GM18951 (cell line): Measurements from ENCODE around the gene R3HCC1L.

Experiments
- POLR2A ChIP-seq: IDR thresholded peaks from 4 replicates; pipeline ENCODE4 v1.6.1; 2011; ENCODE audit warnings: mild to moderate bottlenecking; ENCODE audit not compliant: insufficient read length, insufficient read depth; ENCODE audit errors: extremely low read depth
- in situ Hi-C: fragments of 300-500 bp; cut with MboI; formaldehyde crosslinking; loops from one replicate; pipeline ENCODE4 v1.12.0; 2022; ENCODE audit warnings: low sequenced_read_pairs, mixed read lengths, inconsistent platforms; ENCODE audit not compliant: unreplicated experiment

The R3HCC1L gene

DNA sequence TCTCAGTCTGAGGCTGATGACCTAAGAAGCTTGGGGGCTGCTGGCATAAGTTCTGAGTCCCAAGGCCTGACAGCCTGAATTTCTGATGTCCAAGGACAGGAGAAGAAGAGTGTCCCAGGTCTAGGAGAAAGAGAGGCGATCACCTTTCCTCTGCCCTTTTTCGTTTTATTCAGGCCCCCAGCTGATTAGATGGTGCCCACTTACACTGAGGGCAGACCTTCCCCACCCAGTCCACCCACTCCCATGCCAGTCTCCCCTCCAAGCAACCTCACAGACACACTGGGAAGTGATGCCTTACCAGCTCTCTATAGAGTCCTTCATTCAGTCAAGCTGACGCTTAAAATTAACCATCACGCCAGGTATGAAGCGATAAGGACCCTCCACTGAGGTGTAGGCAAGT lies 152.9 kb downstream of the R3HCC1L start:
- TF ChIP-seq POLR2A, result no peak
- in situ Hi-C loops, result no loop called here

GRCh38 chr10:98289802-98290209 lies 155.3 kb downstream of the R3HCC1L start:
- in situ Hi-C loops, result no loop called here
- TF ChIP-seq POLR2A, result no peak

GRCh38 chr10:98292971-98293370 lies 158.5 kb downstream of the R3HCC1L start:
- TF ChIP-seq POLR2A, result no peak
- in situ Hi-C loops, result no loop called here

GRCh38 chr10:98293550-98294269 lies 159.3 kb downstream of the R3HCC1L start:
- in situ Hi-C loops, result no loop called here
- TF ChIP-seq POLR2A, result no peak

DNA sequence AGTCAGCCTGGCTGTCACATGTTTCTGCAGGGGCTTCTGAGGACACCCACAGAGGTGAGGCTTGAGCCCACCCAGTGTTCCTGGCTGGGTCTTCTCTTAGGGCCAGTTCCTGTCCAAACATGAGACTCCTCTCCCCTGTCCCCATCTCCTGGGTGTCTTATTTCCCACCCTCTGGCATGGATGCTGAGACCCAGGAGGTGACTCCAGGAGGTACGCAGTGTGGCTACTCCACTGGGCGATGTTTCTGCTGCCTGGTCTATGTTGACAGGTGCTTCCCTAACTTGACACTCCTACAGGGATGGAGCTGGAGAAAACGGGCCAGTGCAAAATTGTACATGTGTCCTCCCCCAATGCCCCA lies 159.8 kb downstream of the R3HCC1L start:
- in situ Hi-C loops, result no loop called here
- TF ChIP-seq POLR2A, result no peak
